MV-4-11 (cell line): ENCODE measurements around the gene GALNTL6.

ENCODE experiments used
- DNase-seq: peaks from one replicate; lab custom pipeline; 2025; lab: John Stamatoyannopoulos, UW

GALNTL6 gene

GRCh38 chr4:171812665-171813525, at the start of gene GALNTL6:
TSS of gene GALNTL6 (plus strand) at chr4:171813404.
- no peak for DNase-seq

- no peak for DNase-seq
Observed at GRCh38 chr4:171765514-171765913, 47.7 kb upstream of the GALNTL6 start.

GRCh38 chr4:171774642-171775190, 38.5 kb upstream of the GALNTL6 start:
- no peak for DNase-seq

GRCh38 chr4:171779301-171779700, 33.9 kb upstream of the GALNTL6 start:
- no peak for DNase-seq

- no peak for DNase-seq
Observed at GRCh38 chr4:171785388-171785787, 27.8 kb upstream of the GALNTL6 start.

- no peak for DNase-seq
Observed at GRCh38 chr4:171793723-171794122, 19.5 kb upstream of the GALNTL6 start.

GRCh38 chr4:171794528-171794927, 18.7 kb upstream of the GALNTL6 start:
- no peak for DNase-seq

GRCh38 chr4:171809854-171810253, 3.4 kb upstream of the GALNTL6 start:
- DNase-seq: no peak

GRCh38 chr4:171812333-171812664, 905 bp upstream of the GALNTL6 start:
- DNase-seq: no peak

- DNase-seq: no peak
Observed at GRCh38 chr4:171813526-171814250, 484 bp downstream of the GALNTL6 start.

GRCh38 chr4:171814545-171814944, 1.3 kb downstream of the GALNTL6 start:
- DNase-seq: no peak

GRCh38 chr4:171817026-171817425, 3.8 kb downstream of the GALNTL6 start:
- no peak for DNase-seq

GRCh38 chr4:171834640-171835039, 21.4 kb downstream of the GALNTL6 start:
- no peak for DNase-seq

GRCh38 chr4:171843456-171843855, 30.3 kb downstream of the GALNTL6 start:
- DNase-seq: no peak

- no peak for DNase-seq
Observed at GRCh38 chr4:171846232-171846631, 33.0 kb downstream of the GALNTL6 start.

- no peak for DNase-seq
Observed at GRCh38 chr4:171846893-171847292, 33.7 kb downstream of the GALNTL6 start.

- DNase-seq: no peak
Observed at GRCh38 chr4:171847751-171848150, 34.5 kb downstream of the GALNTL6 start.

GRCh38 chr4:171849686-171850222, 36.5 kb downstream of the GALNTL6 start:
- DNase-seq: no peak

GRCh38 chr4:171851295-171851694, 38.1 kb downstream of the GALNTL6 start:
- DNase-seq: no peak

- no peak for DNase-seq
Observed at GRCh38 chr4:171857302-171858012, 44.3 kb downstream of the GALNTL6 start.

- DNase-seq: no peak
Observed at GRCh38 chr4:171875291-171875690, 62.1 kb downstream of the GALNTL6 start.

GRCh38 chr4:171876636-171877035, 63.4 kb downstream of the GALNTL6 start:
- no peak for DNase-seq
